ENCODE data around the gene PDE4D.

Gene PDE4D

DNA sequence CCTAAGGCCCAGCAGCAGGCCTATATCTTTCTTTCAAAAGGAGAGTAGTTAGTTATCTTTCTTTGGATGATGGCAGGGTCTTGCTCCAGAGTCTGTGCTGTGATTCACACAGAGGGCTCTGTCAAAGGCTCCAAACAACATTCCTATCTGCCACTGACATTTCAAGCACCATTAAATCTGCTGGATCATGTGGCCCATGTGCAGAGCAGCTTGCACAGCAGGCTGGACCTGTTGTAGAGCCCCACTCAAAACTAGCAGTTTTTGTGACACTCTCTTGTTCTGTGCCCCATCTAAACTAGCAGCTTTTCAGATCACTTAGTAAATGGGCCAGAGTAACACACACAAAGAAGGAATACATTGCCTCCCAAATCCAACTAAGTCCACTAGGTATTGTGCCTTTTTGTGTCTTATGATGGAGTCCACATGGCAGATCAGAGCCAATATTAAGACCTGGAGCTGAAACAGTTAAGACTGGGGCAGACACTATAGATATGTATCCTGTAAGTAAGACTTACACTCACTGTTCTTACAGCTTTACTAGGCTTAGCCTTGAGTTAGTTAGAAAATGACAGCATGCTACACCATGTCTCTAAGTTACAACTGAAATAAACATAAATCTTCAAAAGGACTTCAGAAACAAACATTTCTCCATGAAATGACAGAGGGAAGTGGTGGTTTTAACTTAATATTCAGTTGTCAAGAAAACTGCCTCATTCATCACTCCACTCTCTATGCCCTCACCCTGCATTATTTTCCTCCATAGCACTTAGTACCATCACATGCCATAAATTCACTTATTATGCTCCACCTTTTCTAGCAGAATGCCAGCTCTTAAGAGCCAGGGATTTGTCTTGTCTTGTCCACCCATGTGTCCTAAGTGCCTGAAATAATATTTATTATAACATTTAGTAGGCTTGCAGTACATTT is 909.7 kb downstream of the PDE4D start:
- ChIA-PET CTCF (no interaction called here), POLR2A (no interaction called here)
- no peak for DNase-seq (ENCODE audit: extremely low spot score)
- TF ChIP-seq BHLHE40 (IDR thresholded peaks at IDR 0.05; ENCODE audit: borderline replicate concordance) (no peak), SP1 (IDR thresholded peaks at IDR 0.05) (no peak), HDGF (IDR thresholded peaks at IDR 0.05; ENCODE audit: borderline replicate concordance) (no peak), FOXM1 (IDR thresholded peaks at IDR 0.05; ENCODE audit: borderline replicate concordance) (no peak), TARDBP (IDR thresholded peaks at IDR 0.05) (no peak)
- TF ChIP-seq, protein P1, sequence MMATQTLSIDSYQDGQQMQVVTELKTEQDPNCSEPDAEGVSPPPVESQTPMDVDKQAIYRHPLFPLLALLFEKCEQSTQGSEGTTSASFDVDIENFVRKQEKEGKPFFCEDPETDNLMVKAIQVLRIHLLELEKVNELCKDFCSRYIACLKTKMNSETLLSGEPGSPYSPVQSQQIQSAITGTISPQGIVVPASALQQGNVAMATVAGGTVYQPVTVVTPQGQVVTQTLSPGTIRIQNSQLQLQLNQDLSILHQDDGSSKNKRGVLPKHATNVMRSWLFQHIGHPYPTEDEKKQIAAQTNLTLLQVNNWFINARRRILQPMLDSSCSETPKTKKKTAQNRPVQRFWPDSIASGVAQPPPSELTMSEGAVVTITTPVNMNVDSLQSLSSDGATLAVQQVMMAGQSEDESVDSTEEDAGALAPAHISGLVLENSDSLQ (IDR thresholded peaks at IDR 0.05): no peak

DNA sequence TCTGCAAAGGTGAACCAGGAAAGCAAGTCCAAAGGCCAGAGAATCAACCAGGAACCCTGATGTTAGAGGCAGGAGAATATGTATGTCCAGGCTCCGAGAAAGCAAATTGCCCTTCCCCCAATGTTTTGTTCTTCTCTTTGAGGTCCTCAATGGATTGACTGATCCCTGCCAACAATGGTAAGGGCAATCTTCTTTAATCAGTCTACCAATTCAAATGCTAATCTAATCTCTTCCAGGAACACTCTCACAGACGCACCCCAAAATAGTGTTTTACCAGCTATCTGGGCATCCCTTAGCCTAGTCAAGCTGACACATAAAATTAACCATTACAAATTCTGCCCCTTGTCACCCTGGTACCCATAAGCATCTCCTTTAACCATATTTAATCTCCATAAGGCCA is 912.6 kb downstream of the PDE4D start:
- TF ChIP-seq LEF1 (IDR thresholded peaks at IDR 0.05; ENCODE audit: borderline replicate concordance): no peak
- TF ChIP-seq ARNT (IDR thresholded peaks at IDR 0.05): no peak
- ChIA-PET POLR2A (no interaction called here), CTCF (no interaction called here)
- DNase-seq (ENCODE audit: extremely low spot score): no peak

DNA sequence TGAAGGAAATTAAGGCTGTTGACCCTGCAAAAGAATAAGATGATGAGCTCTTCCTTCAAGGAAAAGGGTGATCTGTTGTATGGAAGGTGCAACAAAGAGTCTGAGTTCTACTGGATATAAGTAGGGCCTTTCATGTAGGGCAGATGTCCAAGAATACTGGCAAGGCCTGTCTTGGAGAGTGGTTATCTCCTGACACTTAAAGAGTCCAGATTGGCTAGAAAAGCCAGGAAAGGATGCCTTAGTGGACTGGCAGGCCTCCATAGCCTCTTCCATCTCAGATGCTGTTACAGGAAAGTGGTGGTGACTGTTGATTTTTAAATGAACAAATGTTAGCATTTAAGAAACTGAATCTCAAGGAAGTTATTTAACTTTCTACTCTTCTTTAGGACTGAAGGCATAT is 914.4 kb downstream of the PDE4D start:
- ChIA-PET POLR2A (no interaction called here), CTCF (no interaction called here)
- no peak for DNase-seq (ENCODE audit: extremely low spot score)
- TF ChIP-seq, protein P1 (IDR thresholded peaks at IDR 0.05): no peak
- TF ChIP-seq ZNF384 (IDR thresholded peaks at IDR 0.05) (no peak), L3MBTL2 (conservative IDR thresholded peaks at IDR 0.05) (no peak), ELF4 (IDR thresholded peaks at IDR 0.05) (no peak), FOXA1 (IDR thresholded peaks at IDR 0.05) (no peak), TARDBP (IDR thresholded peaks at IDR 0.05) (no peak), NFRKB (IDR thresholded peaks at IDR 0.05) (no peak)

DNA sequence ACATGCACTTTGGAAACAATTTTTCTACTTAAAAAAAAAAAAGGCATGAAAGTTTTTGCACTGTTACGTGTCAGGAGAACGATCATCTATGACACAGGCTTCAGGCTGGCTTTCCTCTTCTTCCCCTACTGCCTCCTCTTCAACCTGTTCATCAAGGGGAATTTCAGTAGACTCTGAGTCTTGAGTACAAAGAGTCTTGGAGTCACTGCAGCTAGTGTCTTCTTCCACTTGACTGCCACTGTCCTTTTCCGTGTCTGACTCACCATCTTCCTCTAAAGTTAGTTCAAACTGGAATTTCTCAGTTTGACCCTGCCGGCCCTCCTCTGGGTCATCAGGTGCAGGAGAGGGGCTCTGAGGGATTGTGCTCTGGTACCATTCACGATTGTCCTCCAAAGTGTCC is 918.9 kb downstream of the PDE4D start:
- CTCF ChIA-PET: interaction anchor here (1.9 kb wide), 1 partner anchor 11 kb away, joined by 4 read pairs; no protein-coding TSS in a partner anchor
- POLR2A ChIA-PET: no interaction called here
- TF ChIP-seq FOXK2 (IDR thresholded peaks at IDR 0.05) (no peak), SP1 (IDR thresholded peaks at IDR 0.05) (no peak), FOXM1 (IDR thresholded peaks at IDR 0.05; ENCODE audit: borderline replicate concordance) (no peak), SUZ12 (IDR thresholded peaks at IDR 0.05) (no peak), NFRKB (IDR thresholded peaks at IDR 0.05) (no peak), LEF1 (IDR thresholded peaks at IDR 0.05; ENCODE audit: borderline replicate concordance) (no peak), TARDBP (IDR thresholded peaks at IDR 0.05) (no peak), FOXA1 (IDR thresholded peaks at IDR 0.05) (no peak), CTBP1 (IDR thresholded peaks at IDR 0.05; ENCODE audit: borderline replicate concordance) (no peak), HDGF (IDR thresholded peaks at IDR 0.05; ENCODE audit: borderline replicate concordance) (no peak), ARNT (IDR thresholded peaks at IDR 0.05) (no peak), L3MBTL2 (conservative IDR thresholded peaks at IDR 0.05) (no peak), ZNF384 (IDR thresholded peaks at IDR 0.05) (no peak), BHLHE40 (IDR thresholded peaks at IDR 0.05; ENCODE audit: borderline replicate concordance) (no peak), ELF4 (IDR thresholded peaks at IDR 0.05) (no peak)
- TF ChIP-seq, protein P1 (IDR thresholded peaks at IDR 0.05): no peak
- DNase-seq (ENCODE audit: extremely low spot score): no peak

DNA sequence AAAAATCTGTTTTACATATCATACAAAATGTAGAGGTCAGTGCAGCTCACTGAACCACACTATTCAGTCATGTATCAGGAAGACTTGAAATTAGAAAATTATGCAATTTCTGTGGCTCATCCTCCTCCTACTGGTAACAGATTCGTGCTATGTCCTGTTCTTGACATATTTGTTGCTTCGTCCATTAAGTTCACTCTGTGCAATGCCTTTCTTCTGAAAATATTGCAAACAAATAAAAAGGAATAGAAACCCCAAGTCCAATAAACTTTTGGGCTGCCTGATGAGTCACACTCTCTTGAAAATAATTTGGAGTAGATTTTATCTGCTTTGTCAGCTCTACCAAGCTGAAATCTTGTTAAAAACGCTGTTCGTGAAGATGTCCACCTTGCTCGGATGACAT is 919.4 kb downstream of the PDE4D start:
- CTCF ChIA-PET: interaction anchor here (1.9 kb wide), 1 partner anchor 11 kb away, joined by 4 read pairs; no protein-coding TSS in a partner anchor
- DNase-seq (ENCODE audit: extremely low spot score): no peak
- POLR2A ChIA-PET: no interaction called here
- TF ChIP-seq ELF4 (IDR thresholded peaks at IDR 0.05) (no peak), LEF1 (IDR thresholded peaks at IDR 0.05; ENCODE audit: borderline replicate concordance) (no peak), SP1 (IDR thresholded peaks at IDR 0.05) (no peak), FOXK2 (IDR thresholded peaks at IDR 0.05) (no peak), FOXM1 (IDR thresholded peaks at IDR 0.05; ENCODE audit: borderline replicate concordance) (no peak), L3MBTL2 (conservative IDR thresholded peaks at IDR 0.05) (no peak), HDGF (IDR thresholded peaks at IDR 0.05; ENCODE audit: borderline replicate concordance) (no peak), CTBP1 (IDR thresholded peaks at IDR 0.05; ENCODE audit: borderline replicate concordance) (no peak), FOXA1 (IDR thresholded peaks at IDR 0.05) (no peak), SUZ12 (IDR thresholded peaks at IDR 0.05) (no peak), NFRKB (IDR thresholded peaks at IDR 0.05) (no peak), ARNT (IDR thresholded peaks at IDR 0.05) (no peak), TARDBP (IDR thresholded peaks at IDR 0.05) (no peak), BHLHE40 (IDR thresholded peaks at IDR 0.05; ENCODE audit: borderline replicate concordance) (no peak)
- TF ChIP-seq, protein P1 (IDR thresholded peaks at IDR 0.05): no peak

DNA sequence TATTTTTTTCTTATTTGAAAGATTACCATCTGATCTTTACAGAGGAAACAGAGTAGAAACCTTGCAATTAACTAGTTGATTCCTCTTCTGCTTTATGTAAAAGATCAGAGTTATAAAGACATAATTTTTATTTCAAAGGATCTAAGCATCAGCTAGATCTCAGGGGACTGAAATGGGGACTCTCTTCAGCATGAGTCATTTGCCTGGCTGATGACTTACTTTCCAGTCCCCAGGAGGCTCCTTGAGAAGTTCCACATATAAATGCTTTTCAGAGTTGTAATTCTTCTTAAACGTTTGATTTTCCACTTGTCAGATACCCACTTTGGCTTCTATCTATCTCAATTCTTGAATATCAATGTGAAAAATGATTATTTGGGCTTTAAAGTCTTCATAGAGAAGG is 921.2 kb downstream of the PDE4D start:
- no peak for DNase-seq (ENCODE audit: extremely low spot score)
- POLR2A ChIA-PET: no interaction called here
- CTCF ChIA-PET: no interaction called here
- no peak for TF ChIP-seq BHLHE40 (IDR thresholded peaks at IDR 0.05; ENCODE audit: borderline replicate concordance)
- no peak for TF ChIP-seq ARNT (IDR thresholded peaks at IDR 0.05)
- no peak for TF ChIP-seq FOXM1 (IDR thresholded peaks at IDR 0.05; ENCODE audit: borderline replicate concordance)
- TF ChIP-seq LEF1 (IDR thresholded peaks at IDR 0.05; ENCODE audit: borderline replicate concordance): no peak
- TF ChIP-seq ELF4 (IDR thresholded peaks at IDR 0.05): no peak
- no peak for TF ChIP-seq FOXA1 (IDR thresholded peaks at IDR 0.05)
- no peak for TF ChIP-seq CTBP1 (IDR thresholded peaks at IDR 0.05; ENCODE audit: borderline replicate concordance)
- TF ChIP-seq SUZ12 (IDR thresholded peaks at IDR 0.05): no peak
- TF ChIP-seq L3MBTL2 (conservative IDR thresholded peaks at IDR 0.05): no peak
- TF ChIP-seq, protein P1 (IDR thresholded peaks at IDR 0.05): no peak
- TF ChIP-seq TARDBP (IDR thresholded peaks at IDR 0.05): no peak
- no peak for TF ChIP-seq ZNF384 (IDR thresholded peaks at IDR 0.05)
- no peak for TF ChIP-seq NFRKB (IDR thresholded peaks at IDR 0.05)
- TF ChIP-seq SP1 (IDR thresholded peaks at IDR 0.05): no peak
- no peak for TF ChIP-seq HDGF (IDR thresholded peaks at IDR 0.05; ENCODE audit: borderline replicate concordance)
- TF ChIP-seq FOXK2 (IDR thresholded peaks at IDR 0.05): no peak

Measured in HEK293T (cell line).